GM06990 (cell line): Measurements from ENCODE around the gene CELF2.

Experiments used
- DNase-seq: peaks from one replicate; pipeline ENCODE4 v3.0.0-alpha.2; 2011; ENCODE audit not compliant: insufficient read length; ENCODE audit errors: extremely low read depth
- H3K27me3 ChIP-seq: replicated peaks from 2 replicates; pipeline ENCODE4 v1.6.0; 2011; ENCODE audit warnings: low read length; ENCODE audit not compliant: control insufficient read depth, insufficient read depth
- H3K36me3 ChIP-seq: 2 replicates; pipeline ENCODE4 v1.5.1; 2011; ENCODE audit warnings: low read length; ENCODE audit not compliant: control insufficient read depth, insufficient read depth
- H3K4me3 ChIP-seq: replicated peaks from 2 replicates; pipeline ENCODE4 v1.5.1; 2011; ENCODE audit warnings: low read depth, mild to moderate bottlenecking, control low read depth, low read length
- TF ChIP-seq, protein P1 (sequence below): IDR thresholded peaks from 2 replicates; pipeline ENCODE4 v1.5.1; 2011; ENCODE audit warnings: low read length, control low read depth, mild to moderate bottlenecking, inconsistent platforms; ENCODE audit not compliant: insufficient read depth, poor library complexity, severe bottlenecking

The CELF2 gene

DNA sequence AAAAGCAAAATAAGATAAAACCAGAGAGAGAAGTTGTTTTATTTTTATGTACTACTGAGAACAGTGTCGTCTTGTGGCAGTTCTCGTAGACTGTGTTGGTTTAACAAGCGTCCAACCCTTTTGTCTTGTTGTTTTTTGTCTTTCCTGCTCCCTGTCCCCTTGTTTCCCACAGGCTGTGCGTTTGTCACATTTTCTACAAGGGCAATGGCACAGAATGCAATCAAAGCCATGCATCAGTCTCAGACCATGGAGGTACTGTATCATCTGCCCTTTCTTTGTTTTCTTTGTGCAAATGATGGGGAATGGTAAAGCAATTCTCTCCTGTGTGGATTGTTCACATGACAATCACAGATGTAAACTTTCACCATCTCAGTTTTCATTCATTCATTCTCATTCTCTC, 248.8 kb downstream of the CELF2 start:
- DNase-seq = no peak
- H3K27me3 ChIP-seq = no peaks in the 10 kb centered on the region
- TF ChIP-seq, protein P1, sequence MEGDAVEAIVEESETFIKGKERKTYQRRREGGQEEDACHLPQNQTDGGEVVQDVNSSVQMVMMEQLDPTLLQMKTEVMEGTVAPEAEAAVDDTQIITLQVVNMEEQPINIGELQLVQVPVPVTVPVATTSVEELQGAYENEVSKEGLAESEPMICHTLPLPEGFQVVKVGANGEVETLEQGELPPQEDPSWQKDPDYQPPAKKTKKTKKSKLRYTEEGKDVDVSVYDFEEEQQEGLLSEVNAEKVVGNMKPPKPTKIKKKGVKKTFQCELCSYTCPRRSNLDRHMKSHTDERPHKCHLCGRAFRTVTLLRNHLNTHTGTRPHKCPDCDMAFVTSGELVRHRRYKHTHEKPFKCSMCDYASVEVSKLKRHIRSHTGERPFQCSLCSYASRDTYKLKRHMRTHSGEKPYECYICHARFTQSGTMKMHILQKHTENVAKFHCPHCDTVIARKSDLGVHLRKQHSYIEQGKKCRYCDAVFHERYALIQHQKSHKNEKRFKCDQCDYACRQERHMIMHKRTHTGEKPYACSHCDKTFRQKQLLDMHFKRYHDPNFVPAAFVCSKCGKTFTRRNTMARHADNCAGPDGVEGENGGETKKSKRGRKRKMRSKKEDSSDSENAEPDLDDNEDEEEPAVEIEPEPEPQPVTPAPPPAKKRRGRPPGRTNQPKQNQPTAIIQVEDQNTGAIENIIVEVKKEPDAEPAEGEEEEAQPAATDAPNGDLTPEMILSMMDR = no peak
- no peak overlapping the region for H3K4me3 ChIP-seq
- H3K36me3 ChIP-seq = peaks cover 16% of the 10 kb centered on the region

DNA sequence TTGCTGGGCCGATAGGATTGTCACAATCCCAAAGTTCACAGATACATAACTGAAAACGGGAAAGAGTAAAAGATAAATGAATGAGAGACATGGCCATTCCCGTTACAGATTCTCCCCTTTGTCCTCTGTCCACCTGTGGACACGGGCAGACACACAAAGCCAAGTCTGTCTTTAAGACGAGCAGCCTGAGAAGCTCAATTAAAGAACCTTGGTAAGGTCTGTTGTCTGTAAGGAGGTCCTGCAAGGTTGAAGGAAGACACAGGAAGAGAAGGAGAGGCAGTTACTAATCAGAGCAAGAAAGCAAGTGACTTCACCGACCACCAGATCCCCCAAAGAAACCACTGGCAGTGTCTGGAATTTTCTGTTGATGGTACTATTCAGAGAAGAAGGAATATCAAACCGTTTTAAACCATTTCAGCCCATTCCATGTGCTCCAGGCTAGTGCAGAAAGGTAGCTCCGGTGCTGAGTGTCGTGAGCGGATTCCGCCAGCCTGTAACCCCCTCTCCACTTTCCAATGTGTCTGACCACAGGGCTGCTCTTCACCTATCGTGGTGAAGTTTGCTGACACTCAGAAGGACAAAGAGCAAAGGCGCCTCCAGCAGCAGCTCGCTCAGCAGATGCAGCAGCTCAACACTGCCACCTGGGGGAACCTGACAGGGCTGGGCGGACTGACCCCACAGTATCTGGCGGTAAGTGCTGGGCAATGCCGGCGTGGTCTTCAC, 252.6 kb downstream of the CELF2 start:
- Histone ChIP-seq H3K4me3 (peak overlapping the region; percentile 43), H3K27me3 (no peaks in the 10 kb centered on the region), H3K36me3 (peaks cover 19% of the 10 kb centered on the region)
- TF ChIP-seq, protein P1 = peak; percentile 98
- peak; percentile 76 for DNase-seq

DNA sequence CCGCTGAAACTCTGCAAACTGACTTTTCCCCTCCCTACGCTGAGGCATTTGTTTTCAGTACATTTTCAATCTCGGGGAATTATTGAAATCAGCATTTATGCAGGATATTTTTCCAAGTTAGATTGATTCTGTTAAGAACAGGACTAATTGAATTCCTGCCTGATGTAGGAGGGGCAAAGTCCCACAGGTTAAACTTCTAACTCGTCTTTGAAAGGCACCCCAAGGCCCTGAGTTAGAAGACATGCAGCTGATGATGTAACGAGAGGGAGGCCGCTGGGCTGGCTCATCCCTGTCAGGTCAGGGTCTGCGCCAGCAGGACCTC, 253.1 kb downstream of the CELF2 start:
- Histone ChIP-seq H3K36me3 (peaks cover 20% of the 10 kb centered on the region), H3K4me3 (no peak overlapping the region), H3K27me3 (no peaks in the 10 kb centered on the region)
- no peak for DNase-seq
- TF ChIP-seq, protein P1 = no peak

DNA sequence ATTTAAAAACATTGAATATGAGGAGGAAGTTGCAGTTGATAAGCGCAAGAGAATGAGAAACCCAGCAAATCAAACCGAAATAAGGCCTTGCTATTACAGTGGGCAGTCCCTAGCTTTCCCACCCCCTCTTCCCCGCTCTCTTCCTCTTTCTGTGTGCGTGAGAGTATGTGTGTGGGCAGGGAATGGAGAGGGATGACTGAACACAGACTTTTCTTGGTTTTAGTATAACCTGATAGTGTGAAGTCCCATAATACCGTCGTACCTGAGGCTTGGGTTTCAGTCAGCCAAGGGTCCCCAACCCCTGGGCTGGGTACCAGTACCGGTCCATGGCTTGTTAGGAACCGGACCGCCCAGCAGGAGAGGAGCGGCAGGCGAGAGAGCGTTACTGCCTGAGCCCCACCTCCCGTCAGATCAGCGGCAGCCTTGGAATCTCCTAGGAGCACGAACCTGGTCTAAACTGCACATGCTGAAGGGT, 255.3 kb downstream of the CELF2 start:
- TF ChIP-seq, protein P1 = no peak
- no peak overlapping the region for H3K4me3 ChIP-seq
- peaks cover 26% of the 10 kb centered on the region for H3K36me3 ChIP-seq
- peak; percentile 62 for DNase-seq
- no peaks in the 10 kb centered on the region for H3K27me3 ChIP-seq

DNA sequence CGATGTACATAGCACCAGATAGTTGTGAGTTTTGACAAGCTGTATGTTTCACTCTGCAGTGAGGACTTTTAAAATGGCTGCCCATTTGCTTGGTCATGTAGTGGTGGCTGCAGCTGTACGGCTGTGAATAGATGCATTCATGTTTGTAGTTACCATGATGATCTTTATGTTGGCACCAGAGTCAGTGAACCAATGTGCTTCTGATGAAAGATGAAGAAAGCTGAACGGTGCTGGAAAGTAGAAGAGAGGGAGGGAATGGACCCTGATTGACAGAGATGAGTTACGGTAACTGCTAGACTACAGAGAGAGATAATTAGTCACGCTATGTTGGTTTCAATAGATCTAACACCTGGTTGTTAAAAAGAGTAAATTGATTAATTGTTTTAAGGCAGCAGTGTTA, 256.8 kb downstream of the CELF2 start:
- DNase-seq = no peak
- TF ChIP-seq, protein P1 = no peak
- peaks cover 32% of the 10 kb centered on the region for H3K36me3 ChIP-seq
- H3K4me3 ChIP-seq = no peak overlapping the region
- no peaks in the 10 kb centered on the region for H3K27me3 ChIP-seq

DNA sequence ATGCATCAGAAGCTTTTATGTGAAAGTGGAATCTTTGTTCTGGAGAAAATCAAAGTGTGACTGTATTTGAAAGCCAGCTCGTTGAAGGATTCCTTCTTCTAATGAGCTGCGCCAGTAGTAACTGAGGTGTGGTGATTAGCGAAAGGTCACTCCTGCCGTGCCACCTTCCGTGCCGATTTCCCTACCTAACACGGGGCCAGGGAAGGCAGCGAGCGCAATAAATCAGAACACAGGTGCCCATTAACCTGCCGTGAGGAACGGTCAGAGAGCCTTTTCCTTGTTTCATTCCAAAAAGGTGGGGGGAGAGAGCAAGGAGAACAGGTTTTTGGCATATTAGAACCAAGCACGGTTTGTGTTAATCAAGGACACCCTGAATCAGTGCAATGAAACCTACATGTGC, 258.0 kb downstream of the CELF2 start:
- no peak for DNase-seq
- peaks cover 41% of the 10 kb centered on the region for H3K36me3 ChIP-seq

More for the DNA sequence above, 258.0 kb downstream of the CELF2 start:
- H3K27me3 ChIP-seq = no peaks in the 10 kb centered on the region
- H3K4me3 ChIP-seq = no peak overlapping the region
- TF ChIP-seq, protein P1 = no peak
